Measurements from ENCODE around the gene NR1I2. TPM values are rescaled to one million over a fixed set of nuclear protein-coding genes. Genes with fewer than 3 reads are reported as not detected.

The NR1I2 gene
- total RNA-seq, 2 donors from 2014 or later = not detected

GRCh38 chr3:119786409-119786808 is 4.5 kb downstream of the NR1I2 start:
- no peaks in the 10 kb centered on the region for H3K27me3 ChIP-seq (replicated peaks; ENCODE audit: insufficient read depth)
- no peaks in the 10 kb centered on the region for H3K9me3 ChIP-seq
- no peak overlapping the region for H3K4me3 ChIP-seq
- no peak for TF ChIP-seq CTCF (IDR thresholded peaks at IDR 0.05)
- no peaks in the 10 kb centered on the region for H3K4me1 ChIP-seq (ENCODE audit: control insufficient read depth in 1 of 2, low read depth in 2 of 2)
- DNase-seq (ENCODE audit: low spot score) (no peak), ATAC-seq (ENCODE audit: insufficient number of reproducible peaks, low FRiP score, low read depth) (no peak)
- no peak overlapping the region for H3K27ac ChIP-seq
- H3K36me3 ChIP-seq = no peaks in the 10 kb centered on the region

- ATAC-seq (ENCODE audit: insufficient number of reproducible peaks, low FRiP score, low read depth) (no peak), DNase-seq (ENCODE audit: low spot score) (no peak)
- Histone ChIP-seq H3K4me3 (no peak overlapping the region), H3K27me3 (replicated peaks; ENCODE audit: insufficient read depth) (no peaks in the 10 kb centered on the region), H3K9me3 (no peaks in the 10 kb centered on the region), H3K27ac (no peak overlapping the region), H3K4me1 (ENCODE audit: control insufficient read depth in 1 of 2, low read depth in 2 of 2) (no peaks in the 10 kb centered on the region), H3K36me3 (no peaks in the 10 kb centered on the region)
- no peak for TF ChIP-seq CTCF (IDR thresholded peaks at IDR 0.05)
Measured at GRCh38 chr3:119790369-119790768, 8.5 kb downstream of the NR1I2 start.

GRCh38 chr3:119792270-119792669 is 10.4 kb downstream of the NR1I2 start:
- DNase-seq (ENCODE audit: low spot score) = no peak
- Histone ChIP-seq H3K4me1 (ENCODE audit: control insufficient read depth in 1 of 2, low read depth in 2 of 2) (no peaks in the 10 kb centered on the region), H3K4me3 (no peak overlapping the region), H3K36me3 (no peaks in the 10 kb centered on the region), H3K27ac (no peak overlapping the region), H3K9me3 (no peaks in the 10 kb centered on the region), H3K27me3 (replicated peaks; ENCODE audit: insufficient read depth) (no peaks in the 10 kb centered on the region)
- TF ChIP-seq CTCF (IDR thresholded peaks at IDR 0.05) = no peak
- no peak for ATAC-seq (ENCODE audit: insufficient number of reproducible peaks, low FRiP score, low read depth)

GRCh38 chr3:119794401-119794800 is 12.5 kb downstream of the NR1I2 start:
- no peak overlapping the region for H3K4me3 ChIP-seq
- H3K27ac ChIP-seq = no peak overlapping the region
- no peaks in the 10 kb centered on the region for H3K27me3 ChIP-seq (replicated peaks; ENCODE audit: insufficient read depth)
- no peak for ATAC-seq (ENCODE audit: insufficient number of reproducible peaks, low FRiP score, low read depth)
- no peaks in the 10 kb centered on the region for H3K36me3 ChIP-seq
- no peaks in the 10 kb centered on the region for H3K9me3 ChIP-seq
- TF ChIP-seq CTCF (IDR thresholded peaks at IDR 0.05) = no peak
- no peak for DNase-seq (ENCODE audit: low spot score)
- H3K4me1 ChIP-seq (ENCODE audit: control insufficient read depth in 1 of 2, low read depth in 2 of 2) = no peaks in the 10 kb centered on the region

- H3K36me3 ChIP-seq = no peaks in the 10 kb centered on the region
- ATAC-seq (ENCODE audit: insufficient number of reproducible peaks, low FRiP score, low read depth) = no peak
- no peak for TF ChIP-seq CTCF (IDR thresholded peaks at IDR 0.05)
Measured at GRCh38 chr3:119794971-119795612, 13.2 kb downstream of the NR1I2 start.

More at GRCh38 chr3:119794971-119795612, 13.2 kb downstream of the NR1I2 start:
- H3K4me1 ChIP-seq (ENCODE audit: control insufficient read depth in 1 of 2, low read depth in 2 of 2) = no peaks in the 10 kb centered on the region
- no peak overlapping the region for H3K27ac ChIP-seq
- no peak for DNase-seq (ENCODE audit: low spot score)
- H3K4me3 ChIP-seq = no peak overlapping the region
- H3K27me3 ChIP-seq (replicated peaks; ENCODE audit: insufficient read depth) = no peaks in the 10 kb centered on the region
- no peaks in the 10 kb centered on the region for H3K9me3 ChIP-seq
